ENCODE measurements around the gene TOM1.

TOM1 gene

DNA sequence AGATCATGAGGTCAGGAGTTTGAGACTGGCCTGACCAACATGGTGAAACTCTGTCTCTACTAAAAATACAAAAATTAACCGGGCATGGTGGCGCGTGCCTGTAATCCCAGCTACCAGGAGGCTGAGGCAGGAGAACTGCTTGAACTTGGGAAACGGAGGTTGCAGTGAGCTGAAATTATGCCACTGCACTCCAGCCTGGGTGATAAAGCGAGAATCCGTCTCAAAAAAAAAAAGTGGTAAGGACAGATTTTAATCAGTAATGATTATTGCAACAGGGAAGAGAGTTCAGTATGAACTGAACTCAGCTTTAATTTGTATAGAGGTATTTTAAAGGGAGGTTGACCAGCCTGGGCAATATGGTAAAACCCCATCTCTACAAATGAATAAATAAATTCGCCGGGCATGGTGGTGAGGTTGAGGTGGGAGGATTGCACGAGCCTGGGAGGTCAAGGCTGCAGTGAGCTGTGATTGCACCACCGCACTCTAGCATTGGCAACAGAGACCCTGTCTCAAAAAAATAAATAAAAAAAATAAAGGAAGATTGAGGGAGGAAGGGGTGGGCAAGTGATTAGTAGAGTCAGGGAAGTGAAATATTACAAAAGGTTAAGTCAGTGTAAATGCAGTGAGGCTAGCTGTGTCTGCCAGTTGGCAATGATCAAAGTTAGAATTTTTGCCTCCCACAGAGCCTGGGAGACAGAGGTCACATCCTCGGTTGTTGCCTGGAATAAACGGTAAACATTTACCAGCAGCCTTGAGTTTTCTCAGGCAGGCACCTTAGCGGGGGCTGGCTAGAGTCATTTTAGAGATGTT, 97.6 kb downstream of the TOM1 start:
- Histone ChIP-seq H3K27me3 (replicated peaks; ENCODE audit: control insufficient read depth, insufficient read depth, low read length) (no peaks in the 10 kb centered on the region), H3K4me3 (replicated peaks; ENCODE audit: low read depth, low read length) (no peak overlapping the region), H3K36me3 (ENCODE audit: control insufficient read depth, insufficient read depth, low read length) (no peaks in the 10 kb centered on the region)
- DNase-seq (ENCODE audit: extremely low read depth, insufficient read length), result no peak
- TF ChIP-seq, protein P1, sequence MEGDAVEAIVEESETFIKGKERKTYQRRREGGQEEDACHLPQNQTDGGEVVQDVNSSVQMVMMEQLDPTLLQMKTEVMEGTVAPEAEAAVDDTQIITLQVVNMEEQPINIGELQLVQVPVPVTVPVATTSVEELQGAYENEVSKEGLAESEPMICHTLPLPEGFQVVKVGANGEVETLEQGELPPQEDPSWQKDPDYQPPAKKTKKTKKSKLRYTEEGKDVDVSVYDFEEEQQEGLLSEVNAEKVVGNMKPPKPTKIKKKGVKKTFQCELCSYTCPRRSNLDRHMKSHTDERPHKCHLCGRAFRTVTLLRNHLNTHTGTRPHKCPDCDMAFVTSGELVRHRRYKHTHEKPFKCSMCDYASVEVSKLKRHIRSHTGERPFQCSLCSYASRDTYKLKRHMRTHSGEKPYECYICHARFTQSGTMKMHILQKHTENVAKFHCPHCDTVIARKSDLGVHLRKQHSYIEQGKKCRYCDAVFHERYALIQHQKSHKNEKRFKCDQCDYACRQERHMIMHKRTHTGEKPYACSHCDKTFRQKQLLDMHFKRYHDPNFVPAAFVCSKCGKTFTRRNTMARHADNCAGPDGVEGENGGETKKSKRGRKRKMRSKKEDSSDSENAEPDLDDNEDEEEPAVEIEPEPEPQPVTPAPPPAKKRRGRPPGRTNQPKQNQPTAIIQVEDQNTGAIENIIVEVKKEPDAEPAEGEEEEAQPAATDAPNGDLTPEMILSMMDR (IDR thresholded peaks at IDR 0.05; ENCODE audit: insufficient read depth, low read length, poor library complexity, severe bottlenecking), result no peak
